ENCODE data around the gene AACS. TPM values are rescaled to one million over a fixed set of nuclear protein-coding genes. Genes with fewer than 3 reads are reported as not detected.

Gene AACS
- total RNA-seq, 3 donors from 2014 or later (not counting 1 experiment from before 2014, with no cell fraction given): 14.6 to 20.4 (median 18.1) TPM

GRCh38 chr12:125079084-125079483 is 13.8 kb downstream of the AACS start:
- Mint-ChIP-seq H3K4me1 (no peaks in the 10 kb centered on the region), H3K36me3 (peaks cover 5% of the 10 kb centered on the region), H3K4me3 (no peak overlapping the region), H3K27me3 (ENCODE audit: low read depth in 2 of 2) (no peaks in the 10 kb centered on the region), H3K9me3 (no peaks in the 10 kb centered on the region), H3K27ac (no peak overlapping the region)
- Histone ChIP-seq H3K9me3 (ENCODE audit: control insufficient read depth, insufficient read depth, low read length) (no peaks in the 10 kb centered on the region), H3K36me3 (ENCODE audit: control insufficient read depth, insufficient read depth, low read length) (peaks cover 6% of the 10 kb centered on the region), H3K27me3 (ENCODE audit: control insufficient read depth, insufficient read depth, low read length) (no peaks in the 10 kb centered on the region), H3K4me3 (ENCODE audit: low read length) (no peak overlapping the region), H3K4me1 (ENCODE audit: control insufficient read depth, insufficient read depth, low read length) (no peaks in the 10 kb centered on the region), H3K27ac (ENCODE audit: low read length) (no peak overlapping the region)
- no peak for TF ChIP-seq CTCF (IDR thresholded peaks at IDR 0.05)
- DNase-seq (no peak), ATAC-seq (no peak)
- intact Hi-C loops (cut with micrococcal nuclease): no loop called here
- WGBS (ENCODE audit: insufficient coverage): 93% methylated on average over 10 of the region's 10 CpGs

- Mint-ChIP-seq H3K4me3 (no peak overlapping the region), H3K9me3 (no peaks in the 10 kb centered on the region), H3K4me1 (no peaks in the 10 kb centered on the region), H3K27me3 (ENCODE audit: low read depth in 2 of 2) (no peaks in the 10 kb centered on the region), H3K36me3 (peaks cover 5% of the 10 kb centered on the region), H3K27ac (no peak overlapping the region)
- Histone ChIP-seq H3K9me3 (ENCODE audit: control insufficient read depth, insufficient read depth, low read length) (no peaks in the 10 kb centered on the region), H3K4me3 (ENCODE audit: low read length) (no peak overlapping the region), H3K36me3 (ENCODE audit: control insufficient read depth, insufficient read depth, low read length) (peaks cover 6% of the 10 kb centered on the region), H3K4me1 (ENCODE audit: control insufficient read depth, insufficient read depth, low read length) (no peaks in the 10 kb centered on the region), H3K27ac (ENCODE audit: low read length) (no peak overlapping the region), H3K27me3 (ENCODE audit: control insufficient read depth, insufficient read depth, low read length) (no peaks in the 10 kb centered on the region)
- ATAC-seq (no peak), DNase-seq (no peak)
- no peak for TF ChIP-seq CTCF (IDR thresholded peaks at IDR 0.05)
- intact Hi-C loops (cut with micrococcal nuclease): no loop called here
- WGBS (ENCODE audit: insufficient coverage): 97% methylated on average over 14 of the region's 15 CpGs
Measured at GRCh38 chr12:125079648-125080645, 14.7 kb downstream of the AACS start.

GRCh38 chr12:125081427-125081826 is 16.2 kb downstream of the AACS start:
- H3K4me1 ChIP-seq (ENCODE audit: control insufficient read depth, insufficient read depth, low read length): no peaks in the 10 kb centered on the region
- H3K4me3 ChIP-seq (ENCODE audit: low read length): no peak overlapping the region
- H3K27me3 Mint-ChIP-seq (ENCODE audit: low read depth in 2 of 2): no peaks in the 10 kb centered on the region
- no peak overlapping the region for H3K27ac Mint-ChIP-seq
- intact Hi-C loops (cut with micrococcal nuclease): no loop called here
- H3K9me3 ChIP-seq (ENCODE audit: control insufficient read depth, insufficient read depth, low read length): no peaks in the 10 kb centered on the region
- no peaks in the 10 kb centered on the region for H3K27me3 ChIP-seq (ENCODE audit: control insufficient read depth, insufficient read depth, low read length)
- DNase-seq: no peak
- no peak overlapping the region for H3K4me3 Mint-ChIP-seq
- no peaks in the 10 kb centered on the region for H3K9me3 Mint-ChIP-seq
- no peak overlapping the region for H3K27ac ChIP-seq (ENCODE audit: low read length)
- peaks cover 2% of the 10 kb centered on the region for H3K36me3 Mint-ChIP-seq
- H3K36me3 ChIP-seq (ENCODE audit: control insufficient read depth, insufficient read depth, low read length): peaks cover 12% of the 10 kb centered on the region
- TF ChIP-seq CTCF (IDR thresholded peaks at IDR 0.05): no peak
- WGBS (ENCODE audit: insufficient coverage): 96% methylated on average over 11 of the region's 11 CpGs
- ATAC-seq: no peak
- no peaks in the 10 kb centered on the region for H3K4me1 Mint-ChIP-seq

All from natural killer cell (primary cell).